Psoas muscle (tissue), 8 donors: ENCODE results near the gene AMY1B. TPM values are rescaled to one million over a fixed set of nuclear protein-coding genes. Genes with fewer than 3 reads are reported as not detected.
"Not testable (repeated sequence)": the region's sequence is repeated elsewhere in the genome, so short reads cannot be mapped to it uniquely, and the experiment has no call there.

Source experiments
- ATAC-seq, 4 donors: fragments of 200-7000 bp; cut with Tn5 transposase; one replicate each; pipeline ENCODE4 v1.9.1; 2020; ENCODE audit warnings: moderate library complexity in 3 of 4, mild to moderate bottlenecking in 2 of 4
- DNase-seq, 2 donors: peaks; one replicate each; pipeline ENCODE4 v3.0.0-alpha.2; 2020
- H3K27ac ChIP-seq: fragments of 200-600 bp; one replicate; pipeline ENCODE4 v1.8.0; 2022
- H3K27me3 ChIP-seq, 3 donors: fragments of 200-600 bp in 1 of 3; one replicate each; pipeline versions ENCODE4 v1.6.1 to v1.8.0; 2013 to 2022; ENCODE audit warnings: low read length in 2 of 3, mild to moderate bottlenecking in 2 of 3, moderate library complexity in 1 of 3; ENCODE audit not compliant: insufficient read depth in 3 of 3
- H3K36me3 ChIP-seq, 2 donors: fragments of 200-600 bp in 1 of 2; one replicate each; pipeline versions ENCODE4 v1.6.1 to v1.8.0; 2013 to 2022; ENCODE audit warnings: low read depth in 1 of 2, mild to moderate bottlenecking in 1 of 2, moderate library complexity in 1 of 2; ENCODE audit not compliant: insufficient read depth in 1 of 2
- H3K4me1 ChIP-seq: fragments of 200-600 bp; one replicate; pipeline ENCODE4 v1.8.0; 2022
- H3K4me3 ChIP-seq: fragments of 200-600 bp; one replicate; pipeline ENCODE4 v1.8.0; 2022; ENCODE audit warnings: mild to moderate bottlenecking
- H3K9me3 ChIP-seq: fragments of 200-600 bp; one replicate; pipeline ENCODE4 v1.8.0; 2022
- WGBS, 3 donors: extraction: QIAGEN DNeasy Blood & Tissue Kit; methylation state at CpG; one replicate each; pipeline versions ENCODE4 v1.1.6 to v1.1.7; 2013; 5-methylcytosine and 5-hydroxymethylcytosine counted together
- intact Hi-C, 2 donors: fragments of 100-400 bp; cut with DNase I; formaldehyde crosslinking; loops; one replicate each; pipeline versions ENCODE4 v1.11.0 to v1.14.2; 2022
- polyA plus RNA-seq, 3 donors: library from polyadenylated mRNA; stranded (reverse); fragments of 200-250 nt; gene quantifications; one replicate each; pipeline ENCODE4 v1.2.3, GENCODE V29; 2013
- total RNA-seq, 4 donors: library from RNA; stranded (reverse); fragmentation: NEBNext Ultra II Directional in 2 of 4; extraction: Animal tissue kit (Norgen Biotek cat#: 25700) in 2 of 4; gene quantifications; one replicate each; pipeline versions ENCODE4 v1.2.1 to v1.2.4, GENCODE V29; 2021 to 2023
- donor health status: healthy with polysubstance abuse.
- donor health status: DM: no; HTN: no; CAD: no; lungs with moderate emphysema.
- donor health status: Bipolar disorder and iron deficiency.
- donor health status: healthy.
- donor health status: DM: yes; HTN: yes; CAD: no.
- donor health status: DM: no; HTN: no; CAD: no.
- donor health status: DM: no; HTN: no; CAD: no.
- donor health status: DM: yes; HTN: yes; CAD: no.

AMY1B gene
- total and polyA plus RNA-seq, 7 donors, result not detected

DNA sequence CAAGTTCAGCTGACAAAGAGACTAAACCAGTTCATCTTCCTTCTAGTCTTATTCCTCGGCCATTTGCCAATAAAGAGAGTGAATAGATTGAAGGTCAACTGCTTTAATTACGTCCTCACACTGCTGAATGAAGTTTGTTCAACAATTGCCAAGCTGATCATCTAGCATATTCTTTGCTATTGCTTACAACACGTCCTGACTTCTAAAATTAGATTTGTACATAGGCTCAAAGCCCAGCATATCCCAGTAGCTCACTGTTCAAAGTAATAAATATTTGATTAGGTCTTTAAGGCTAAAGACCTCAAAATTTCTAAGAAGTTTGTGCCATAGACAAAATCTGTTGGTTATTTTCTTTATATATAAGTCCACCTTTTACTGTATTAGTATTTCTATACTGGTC, 19.7 kb downstream of the AMY1B start:
- H3K27me3 ChIP-seq, intact Hi-C loops, DNase-seq, H3K4me3 ChIP-seq, H3K36me3 ChIP-seq, H3K27ac ChIP-seq, H3K4me1 ChIP-seq, ATAC-seq, H3K9me3 ChIP-seq: not testable (repeated sequence)
- WGBS, 3 donors, result no CpG with 5 or more reads among the region's 3 CpGs

GRCh38 chr1:103655460-103655859, 40.5 kb downstream of the AMY1B start, which contains the start of gene AMY1A:
TSS of gene AMY1A (plus strand) at chr1:103655760. CDS start at chr1:103656331, 571 bp downstream.
- H3K27ac ChIP-seq, H3K9me3 ChIP-seq, H3K36me3 ChIP-seq, intact Hi-C loops, H3K4me3 ChIP-seq, H3K27me3 ChIP-seq, H3K4me1 ChIP-seq, DNase-seq, ATAC-seq: not testable (repeated sequence)
- WGBS, 3 donors, result no CpG with 5 or more reads among the region's 5 CpGs

- DNase-seq, H3K27me3 ChIP-seq, H3K4me1 ChIP-seq, intact Hi-C loops, ATAC-seq, H3K4me3 ChIP-seq, H3K9me3 ChIP-seq, H3K36me3 ChIP-seq, H3K27ac ChIP-seq: not testable (repeated sequence)
- no CpG with 5 or more reads among the region's 6 CpGs for WGBS, 3 donors
These were observed 41.9 kb downstream of the AMY1B start for GRCh38 chr1:103654133-103654532.

DNA sequence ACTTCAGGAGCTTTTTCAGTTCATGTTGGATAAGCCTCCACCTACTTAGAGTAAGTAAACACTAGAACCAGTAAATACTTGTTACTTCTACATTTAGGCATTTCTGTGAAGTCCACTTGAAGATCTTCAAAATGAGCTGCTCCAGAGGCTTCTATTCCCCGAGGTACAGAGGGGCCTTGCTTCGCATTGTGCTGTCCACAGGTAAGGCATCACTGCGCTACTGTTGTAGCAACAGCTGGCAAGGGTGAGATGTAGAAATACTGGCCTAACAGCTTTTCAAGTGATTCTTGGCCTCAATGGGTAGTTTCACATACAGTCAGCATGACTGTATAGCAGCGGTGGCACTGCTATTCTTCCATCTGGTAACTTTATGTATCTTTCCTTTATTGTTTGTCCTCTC, 45.1 kb downstream of the AMY1B start:
- WGBS, 3 donors, result no CpG with 5 or more reads among the region's 4 CpGs
- H3K4me3 ChIP-seq, DNase-seq, H3K36me3 ChIP-seq, H3K4me1 ChIP-seq, H3K27me3 ChIP-seq, H3K27ac ChIP-seq, intact Hi-C loops, H3K9me3 ChIP-seq, ATAC-seq: not testable (repeated sequence)

DNA sequence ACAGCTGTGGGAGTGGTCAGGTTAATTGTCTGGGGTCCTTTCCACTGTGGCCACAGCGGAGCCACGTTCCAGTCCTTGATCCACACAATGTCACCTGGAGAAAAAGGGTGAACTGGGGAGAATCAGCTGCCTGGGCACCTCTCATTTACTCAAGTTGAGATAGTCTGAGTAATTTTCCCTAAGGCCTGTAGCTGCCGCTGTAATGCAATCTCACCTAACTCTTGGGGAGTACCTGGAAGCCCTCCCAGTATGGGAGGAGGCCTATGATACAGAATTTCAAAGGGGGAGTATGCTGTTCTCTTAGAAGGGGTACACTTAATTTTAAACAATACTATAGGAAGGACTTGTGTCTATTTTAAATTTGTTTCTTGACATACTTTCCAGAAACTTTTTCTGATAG, 45.7 kb downstream of the AMY1B start:
- H3K9me3 ChIP-seq, H3K4me3 ChIP-seq, H3K27ac ChIP-seq, H3K4me1 ChIP-seq, H3K27me3 ChIP-seq, intact Hi-C loops, DNase-seq, ATAC-seq, H3K36me3 ChIP-seq: not testable (repeated sequence)
- WGBS, 3 donors, result no CpG with 5 or more reads among the region's 3 CpGs

- intact Hi-C loops, result not testable (repeated sequence)
These were observed 52.1 kb downstream of the AMY1B start for GRCh38 chr1:103643908-103644307.

GRCh38 chr1:103641194-103641593, 54.8 kb downstream of the AMY1B start:
- H3K9me3 ChIP-seq, H3K36me3 ChIP-seq, ATAC-seq, H3K4me1 ChIP-seq, H3K27ac ChIP-seq, DNase-seq, H3K4me3 ChIP-seq, intact Hi-C loops, H3K27me3 ChIP-seq: not testable (repeated sequence)
- no CpG with 5 or more reads among the region's 3 CpGs for WGBS, 3 donors

More at GRCh38 chr1:103643908-103644307, 52.1 kb downstream of the AMY1B start:
- WGBS, 3 donors, result no CpG with 5 or more reads among the region's 3 CpGs
- H3K9me3 ChIP-seq, H3K27ac ChIP-seq, H3K27me3 ChIP-seq, H3K36me3 ChIP-seq, H3K4me1 ChIP-seq, ATAC-seq, H3K4me3 ChIP-seq, DNase-seq: not testable (repeated sequence)

Other genes with a start within 250 kb of the AMY1B start
- 10 to 100 TPM; 12.4 to 27.5 (median 18.8) TPM for gene RNPC3, start 170.5 kb downstream of the AMY1B start, total RNA-seq
- gene RNPC3, start 170.5 kb downstream of the AMY1B start, polyA plus RNA-seq, result 10 to 100 TPM in 2 of 3 donors, 1 to 10 TPM in 1; 8.3 to 22.5 (median 13.4) TPM
- 10 to 100 TPM; 12.5 to 28.0 (median 22.2) TPM for gene AMY2B, start 124.6 kb downstream of the AMY1B start, total RNA-seq
- 10 to 100 TPM in 2 of 3 donors, 1 to 10 TPM in 1; 5.5 to 11.1 (median 10.9) TPM for gene AMY2B, start 124.6 kb downstream of the AMY1B start, polyA plus RNA-seq
- gene AMY2A, start 78.8 kb downstream of the AMY1B start, total RNA-seq, result 1 to 10 TPM in 1 of 4 donors, under 1 TPM in 1, not detected in 2; 0.38 to 1.4 TPM
- gene AMY2A, start 78.8 kb downstream of the AMY1B start, polyA plus RNA-seq, result under 1 TPM in 2 of 3 donors, not detected in 1; 0.01 to 0.09 TPM
- not detected for gene AMY1A, start 40.5 kb downstream of the AMY1B start, total RNA-seq
- gene AMY1A, start 40.5 kb downstream of the AMY1B start, polyA plus RNA-seq, result not detected
- under 1 TPM in 1 of 4 donors, not detected in 3; 0.40 TPM for gene AMY1C, start 53.7 kb upstream of the AMY1B start, total RNA-seq
- not detected for gene AMY1C, start 53.7 kb upstream of the AMY1B start, polyA plus RNA-seq